Mucosa of rectum (tissue), 2 donors: ENCODE measurements around the gene PLXNA2.

Source experiments
- H3K27ac ChIP-seq, 2 donors: one replicate each; pipeline ENCODE4 v1.7.0; 2013; ENCODE audit warnings: inconsistent platforms in 2 of 2, low read depth in 2 of 2, low read length in 2 of 2
- H3K27me3 ChIP-seq, 2 donors: one replicate each; pipeline ENCODE4 v1.7.0; 2013; ENCODE audit warnings: low read length in 2 of 2; ENCODE audit not compliant: control insufficient read depth in 2 of 2, insufficient read depth in 2 of 2
- H3K36me3 ChIP-seq, 2 donors: one replicate each; pipeline ENCODE4 v1.7.0; 2013; ENCODE audit warnings: low read length in 2 of 2; ENCODE audit not compliant: control insufficient read depth in 2 of 2, insufficient read depth in 2 of 2
- H3K4me1 ChIP-seq, 2 donors: one replicate each; pipeline ENCODE4 v1.7.0; 2013; ENCODE audit warnings: low read length in 2 of 2, mild to moderate bottlenecking in 1 of 2; ENCODE audit not compliant: control insufficient read depth in 2 of 2, insufficient read depth in 2 of 2
- H3K4me3 ChIP-seq, 2 donors: one replicate each; pipeline ENCODE4 v1.7.0; 2013; ENCODE audit warnings: low read length in 2 of 2
- H3K9ac ChIP-seq, 2 donors: one replicate each; pipeline ENCODE4 v1.7.0; 2013; ENCODE audit warnings: low read length in 2 of 2, low read depth in 1 of 2, mild to moderate bottlenecking in 1 of 2
- H3K9me3 ChIP-seq, 2 donors: one replicate each; pipeline ENCODE4 v1.7.0; 2013; ENCODE audit warnings: low read length in 2 of 2; ENCODE audit not compliant: control insufficient read depth in 2 of 2
- donor health status: healthy.
- donor health status: Normal muscosa, but diverticular disease.

Gene PLXNA2

GRCh38 chr1:208278638-208279037, 34.5 kb upstream of the PLXNA2 start:
- H3K36me3 ChIP-seq: no peaks in the 10 kb centered on the region
- H3K27me3 ChIP-seq: peaks cover 3 to 5% of the 10 kb centered on the region in 2 donors
- no peak overlapping the region for H3K27ac ChIP-seq
- H3K4me3 ChIP-seq: no peak overlapping the region
- H3K4me1 ChIP-seq: no peaks in the 10 kb centered on the region
- H3K9me3 ChIP-seq: no peaks in the 10 kb centered on the region
- no peak overlapping the region for H3K9ac ChIP-seq

- H3K36me3 ChIP-seq: no peaks in the 10 kb centered on the region
- H3K4me3 ChIP-seq: no peak overlapping the region
- no peak overlapping the region for H3K9ac ChIP-seq
- H3K27ac ChIP-seq: no peak overlapping the region
- peaks cover 3 to 5% of the 10 kb centered on the region in 2 donors for H3K27me3 ChIP-seq
- no peaks in the 10 kb centered on the region for H3K9me3 ChIP-seq
- no peaks in the 10 kb centered on the region for H3K4me1 ChIP-seq
Observed at GRCh38 chr1:208276757-208277435, 32.7 kb upstream of the PLXNA2 start.

GRCh38 chr1:208275083-208275482, 30.9 kb upstream of the PLXNA2 start:
- Histone ChIP-seq H3K9ac (no peak overlapping the region), H3K4me3 (no peak overlapping the region), H3K36me3 (no peaks in the 10 kb centered on the region), H3K4me1 (no peaks in the 10 kb centered on the region), H3K27me3 (peaks cover 0 to under 1% of the 10 kb centered on the region in 2 donors), H3K9me3 (no peaks in the 10 kb centered on the region), H3K27ac (no peak overlapping the region)

DNA sequence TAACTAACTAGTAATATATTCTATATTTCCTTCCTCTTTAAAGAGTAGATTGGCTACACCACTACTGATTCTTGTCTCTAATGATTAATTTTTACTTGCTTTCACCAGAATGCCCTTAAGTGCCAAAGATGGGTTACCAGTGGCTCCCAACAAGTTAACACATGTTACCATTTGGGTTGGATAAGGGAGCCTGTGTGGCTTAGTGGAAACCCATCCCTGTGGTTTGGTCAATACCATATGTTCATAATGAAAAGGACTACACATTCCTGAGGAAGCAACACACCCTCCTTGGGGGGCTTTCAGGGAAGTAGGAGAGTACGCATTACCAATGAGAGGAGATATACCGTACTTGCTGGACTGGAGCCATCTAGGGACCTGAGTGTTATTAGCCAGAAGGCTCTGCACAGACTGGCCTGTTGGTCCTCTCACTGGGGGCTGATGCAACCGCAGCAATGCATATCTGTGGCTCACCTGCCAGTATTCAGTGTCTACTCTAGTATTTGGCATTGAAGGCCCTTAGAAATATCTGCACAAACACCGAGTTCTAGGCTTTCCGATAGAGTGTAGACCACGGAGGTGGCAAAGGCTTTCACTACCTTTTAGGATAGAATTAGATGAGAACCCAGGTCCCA, 29.3 kb upstream of the PLXNA2 start:
- Histone ChIP-seq H3K36me3 (no peaks in the 10 kb centered on the region), H3K27me3 (peaks cover 5 to 9% of the 10 kb centered on the region in 2 donors), H3K9ac (no peak overlapping the region), H3K4me1 (no peaks in the 10 kb centered on the region), H3K4me3 (no peak overlapping the region), H3K9me3 (no peaks in the 10 kb centered on the region), H3K27ac (no peak overlapping the region)

DNA sequence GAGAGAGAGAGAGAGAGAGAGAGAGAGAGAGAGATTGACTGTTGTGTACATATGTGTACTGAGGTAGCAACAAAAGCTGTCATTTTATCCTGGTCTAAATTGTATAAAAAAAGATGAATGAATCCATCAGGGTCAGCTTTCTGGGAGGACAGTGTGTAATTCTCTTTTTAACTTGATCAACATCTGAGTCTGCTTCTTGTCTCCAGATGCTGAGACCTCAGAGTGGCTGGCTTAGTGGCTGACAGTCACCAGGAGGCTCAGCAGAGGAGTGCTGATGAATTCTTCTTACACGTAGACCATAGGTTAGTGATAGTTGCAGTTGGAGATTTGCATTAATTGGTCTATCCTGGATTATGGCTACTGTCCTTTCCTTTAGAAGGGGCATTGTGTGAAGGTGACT, 28.5 kb upstream of the PLXNA2 start:
- H3K9me3 ChIP-seq: no peaks in the 10 kb centered on the region
- no peak overlapping the region for H3K27ac ChIP-seq
- no peak overlapping the region for H3K9ac ChIP-seq
- no peaks in the 10 kb centered on the region for H3K36me3 ChIP-seq
- peaks cover 5 to 14% of the 10 kb centered on the region in 2 donors for H3K27me3 ChIP-seq
- H3K4me1 ChIP-seq: no peaks in the 10 kb centered on the region
- no peak overlapping the region for H3K4me3 ChIP-seq

GRCh38 chr1:208272311-208272710, 28.1 kb upstream of the PLXNA2 start:
- peaks cover 5 to 18% of the 10 kb centered on the region in 2 donors for H3K27me3 ChIP-seq
- H3K36me3 ChIP-seq: no peaks in the 10 kb centered on the region
- no peak overlapping the region for H3K9ac ChIP-seq
- no peaks in the 10 kb centered on the region for H3K4me1 ChIP-seq
- H3K27ac ChIP-seq: no peak overlapping the region
- H3K4me3 ChIP-seq: no peak overlapping the region
- no peaks in the 10 kb centered on the region for H3K9me3 ChIP-seq

DNA sequence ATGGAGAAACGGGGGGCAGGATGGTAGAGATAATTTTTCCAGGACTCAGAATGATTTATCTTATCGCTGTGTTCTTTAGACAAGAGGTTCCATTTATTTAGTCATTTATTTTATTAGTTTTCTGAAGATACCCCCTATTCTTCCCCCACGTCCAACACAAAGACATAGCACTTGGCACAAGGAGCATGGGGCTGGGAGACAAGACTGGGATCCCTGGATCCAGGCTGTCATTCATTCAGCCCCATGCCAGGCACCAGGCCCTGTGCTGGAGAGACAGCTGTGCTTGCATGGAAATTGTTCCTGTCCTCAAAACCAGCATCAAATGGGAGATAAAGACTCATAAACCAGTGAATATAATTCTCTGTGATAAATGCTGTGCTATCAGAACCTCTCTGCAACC, 27.1 kb upstream of the PLXNA2 start:
- H3K9me3 ChIP-seq: no peaks in the 10 kb centered on the region
- H3K36me3 ChIP-seq: no peaks in the 10 kb centered on the region
- no peak overlapping the region for H3K27ac ChIP-seq
- no peak overlapping the region for H3K9ac ChIP-seq
- peaks cover 5 to 24% of the 10 kb centered on the region in 2 donors for H3K27me3 ChIP-seq
- no peaks in the 10 kb centered on the region for H3K4me1 ChIP-seq
- no peak overlapping the region for H3K4me3 ChIP-seq

DNA sequence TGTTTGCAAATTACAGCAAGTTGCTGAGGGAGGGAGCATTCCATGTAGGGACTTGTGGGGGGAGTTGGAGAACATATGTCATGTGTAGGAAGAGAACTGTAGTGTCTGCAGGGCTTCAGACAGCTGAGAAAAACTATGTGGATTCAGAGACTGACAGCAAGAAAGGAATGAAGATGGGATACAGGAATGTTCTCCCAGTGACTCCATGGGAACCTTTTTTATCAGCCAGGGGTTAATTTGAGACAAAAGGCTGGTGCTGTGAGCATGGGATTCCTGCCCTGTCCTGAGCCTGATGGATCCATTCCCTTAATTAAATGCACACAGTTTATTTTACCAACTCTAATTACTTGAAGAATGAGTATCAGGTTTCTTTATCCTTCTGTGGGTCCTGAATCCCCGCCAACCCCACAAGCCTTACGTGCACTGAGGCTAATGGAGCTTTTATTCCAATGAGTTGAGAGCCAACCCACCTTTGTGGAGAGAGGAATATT, 26.5 kb upstream of the PLXNA2 start:
- no peaks in the 10 kb centered on the region for H3K4me1 ChIP-seq

DNA sequence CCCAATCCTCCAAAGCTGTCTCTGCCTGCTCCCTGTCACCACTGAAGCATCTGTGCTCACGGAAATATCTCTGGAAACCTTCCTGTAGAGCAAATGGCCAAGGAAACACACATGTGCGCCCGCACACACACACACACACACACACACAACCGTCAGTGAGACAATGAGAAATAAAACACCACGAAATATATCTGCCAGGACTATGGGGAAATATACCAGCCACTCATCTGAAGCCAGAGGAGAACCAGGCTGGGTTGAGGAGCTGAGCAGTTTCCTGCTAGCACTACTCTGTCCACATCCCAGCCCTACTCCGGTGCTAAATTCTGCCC, 25.1 kb upstream of the PLXNA2 start:
- no peak overlapping the region for H3K27ac ChIP-seq
- no peak overlapping the region for H3K9ac ChIP-seq
- H3K9me3 ChIP-seq: no peaks in the 10 kb centered on the region
- H3K4me1 ChIP-seq: no peaks in the 10 kb centered on the region
- H3K27me3 ChIP-seq: peaks cover 5 to 26% of the 10 kb centered on the region in 2 donors
- H3K4me3 ChIP-seq: no peak overlapping the region
- H3K36me3 ChIP-seq: no peaks in the 10 kb centered on the region

More for the DNA sequence above, 26.5 kb upstream of the PLXNA2 start:
- H3K4me3 ChIP-seq: no peak overlapping the region
- H3K27me3 ChIP-seq: peaks cover 5 to 26% of the 10 kb centered on the region in 2 donors
- no peaks in the 10 kb centered on the region for H3K36me3 ChIP-seq
- H3K27ac ChIP-seq: no peak overlapping the region
- no peaks in the 10 kb centered on the region for H3K9me3 ChIP-seq
- H3K9ac ChIP-seq: no peak overlapping the region

DNA sequence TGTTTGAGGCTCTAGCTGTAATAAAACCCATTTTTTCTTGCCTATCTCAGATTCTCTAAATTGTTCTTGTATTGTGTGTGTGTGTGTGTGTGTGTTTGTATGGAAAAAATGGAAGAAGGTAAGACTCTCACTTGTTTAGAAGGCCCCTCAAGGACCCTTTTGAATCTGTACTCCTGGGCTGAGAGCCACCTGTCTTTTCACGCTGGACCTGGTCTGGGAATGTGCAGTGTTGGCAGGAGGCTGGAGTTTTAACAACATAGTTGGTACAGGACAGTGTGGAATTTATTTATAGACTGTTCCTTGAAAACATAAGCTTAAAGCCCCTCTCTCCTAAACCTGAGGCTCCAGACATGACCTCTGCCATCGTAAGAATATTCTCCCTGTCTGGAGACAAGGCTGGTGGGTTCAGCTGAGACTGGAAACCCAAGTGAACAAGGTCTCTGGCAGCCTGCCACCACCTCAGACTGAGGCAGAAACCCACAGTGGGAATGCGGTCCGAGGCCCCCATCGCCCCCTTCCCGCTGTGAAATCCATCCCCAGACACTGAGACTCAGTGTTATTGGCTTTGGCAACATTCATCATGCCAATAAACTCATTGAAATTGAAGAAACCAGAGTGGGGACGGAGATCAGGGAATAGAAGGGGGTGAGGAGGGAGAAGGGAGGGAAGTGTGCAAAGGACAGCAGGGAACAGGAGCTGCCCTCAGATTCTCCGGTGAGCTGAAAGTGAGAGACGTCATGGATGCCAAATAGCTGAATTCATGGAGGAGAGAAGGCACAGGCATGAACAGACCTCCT, 24.6 kb upstream of the PLXNA2 start:
- H3K4me3 ChIP-seq: no peak overlapping the region
- no peaks in the 10 kb centered on the region for H3K36me3 ChIP-seq
- peaks cover 5 to 28% of the 10 kb centered on the region in 2 donors for H3K27me3 ChIP-seq
- no peak overlapping the region for H3K9ac ChIP-seq
- no peaks in the 10 kb centered on the region for H3K9me3 ChIP-seq
- no peak overlapping the region for H3K27ac ChIP-seq
- no peaks in the 10 kb centered on the region for H3K4me1 ChIP-seq
